Panc1 (cell line): ENCODE data around the gene MMP24OS.

Experiments used
- CTCF ChIP-seq: fragments of 450-650 bp; IDR thresholded peaks from 2 replicates; pipeline ENCODE4 v1.5.1; 2017; ENCODE audit warnings: mild to moderate bottlenecking
- POLR2AphosphoS5 ChIP-seq: IDR thresholded peaks from 2 replicates; pipeline ENCODE4 v1.6.1; 2012; ENCODE audit warnings: mild to moderate bottlenecking, low read depth, low read length, moderate library complexity
- SIN3A ChIP-seq: IDR thresholded peaks from 2 replicates; pipeline ENCODE4 v1.6.1; 2012; ENCODE audit warnings: low read depth, mild to moderate bottlenecking, low read length, moderate library complexity, borderline replicate concordance; ENCODE audit not compliant: insufficient read depth

- TF ChIP-seq SIN3A (no peak), CTCF (no peak), POLR2AphosphoS5 (no peak)
Measured at GRCh38 chr20:35319192-35319870, 41.4 kb upstream of the MMP24OS start.
